Spleen (tissue), 7 donors: ENCODE results near the gene CLMP.

ENCODE experiments used
- POLR2AphosphoS5 ChIP-seq, 3 donors: sonication (generic); formaldehyde crosslinking; IDR thresholded peaks; one replicate each; pipeline ENCODE4 v1.5.1; 2017; ENCODE audit warnings: antibody characterized with exemption in 3 of 3
- TF ChIP-seq, protein P1 (sequence below), 11 experiments: fragments of 200-600 bp in 7 of 11; fragments of 450-650 bp in 4 of 11; sonication (generic) in 4 of 11; IDR thresholded peaks in 8 of 11; conservative IDR thresholded peaks in 3 of 11; 1 replicate in 7 of 11; 2 replicates in 4 of 11; pipeline versions ENCODE4 v1.4.0 to v1.8.0; 2016 to 2021; ENCODE audit warnings: antibody characterized with exemption in 11 of 11, inconsistent platforms in 4 of 11, mild to moderate bottlenecking in 1 of 11
- donor health status: DM: no; HTN: no; CAD: no; lungs with moderate emphysema.
- donor health status: DM: no; HTN: no; CAD: no.
- donor health status: DM: no; HTN: no; CAD: no.

GRCh38 chr11:123135863-123136446, 59.1 kb downstream of the CLMP start:
- TF ChIP-seq POLR2AphosphoS5 (IDR thresholded peaks at IDR 0.05): no peak
- TF ChIP-seq, protein P1, sequence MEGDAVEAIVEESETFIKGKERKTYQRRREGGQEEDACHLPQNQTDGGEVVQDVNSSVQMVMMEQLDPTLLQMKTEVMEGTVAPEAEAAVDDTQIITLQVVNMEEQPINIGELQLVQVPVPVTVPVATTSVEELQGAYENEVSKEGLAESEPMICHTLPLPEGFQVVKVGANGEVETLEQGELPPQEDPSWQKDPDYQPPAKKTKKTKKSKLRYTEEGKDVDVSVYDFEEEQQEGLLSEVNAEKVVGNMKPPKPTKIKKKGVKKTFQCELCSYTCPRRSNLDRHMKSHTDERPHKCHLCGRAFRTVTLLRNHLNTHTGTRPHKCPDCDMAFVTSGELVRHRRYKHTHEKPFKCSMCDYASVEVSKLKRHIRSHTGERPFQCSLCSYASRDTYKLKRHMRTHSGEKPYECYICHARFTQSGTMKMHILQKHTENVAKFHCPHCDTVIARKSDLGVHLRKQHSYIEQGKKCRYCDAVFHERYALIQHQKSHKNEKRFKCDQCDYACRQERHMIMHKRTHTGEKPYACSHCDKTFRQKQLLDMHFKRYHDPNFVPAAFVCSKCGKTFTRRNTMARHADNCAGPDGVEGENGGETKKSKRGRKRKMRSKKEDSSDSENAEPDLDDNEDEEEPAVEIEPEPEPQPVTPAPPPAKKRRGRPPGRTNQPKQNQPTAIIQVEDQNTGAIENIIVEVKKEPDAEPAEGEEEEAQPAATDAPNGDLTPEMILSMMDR (IDR thresholded peaks at IDR 0.05 in 8 of 11, conservative IDR thresholded peaks at IDR 0.05 in 3 of 11): no peak
